ENCODE data around the gene WDR93. TPM values are rescaled to one million over a fixed set of nuclear protein-coding genes. Genes with fewer than 3 reads are reported as not detected.

Gene WDR93
- polyA plus RNA-seq, 10 donors = 0.07 to 0.37 (median 0.14) TPM

GRCh38 chr15:89662893-89663626 is 27.6 kb upstream of the WDR93 start:
- peak; percentile 69 to 86 (median 69) for DNase-seq

- no peak for DNase-seq
Observed at GRCh38 chr15:89664441-89665350, 25.9 kb upstream of the WDR93 start.

- peak; percentile 49 to 88 (median 83) for DNase-seq
Observed at GRCh38 chr15:89665449-89666181, 25.0 kb upstream of the WDR93 start.

- peak in 1 of 3 donors; percentile 41 for DNase-seq
Observed at GRCh38 chr15:89666184-89666857, 24.3 kb upstream of the WDR93 start.

- no peak for DNase-seq
Observed at GRCh38 chr15:89666858-89667705, 23.5 kb upstream of the WDR93 start.

- DNase-seq = no peak
Observed at GRCh38 chr15:89667706-89667960, 23.0 kb upstream of the WDR93 start.

- DNase-seq = no peak
Observed at GRCh38 chr15:89668171-89668570, 22.4 kb upstream of the WDR93 start.

- no peak for DNase-seq
Observed at GRCh38 chr15:89669309-89669865, 21.2 kb upstream of the WDR93 start.

GRCh38 chr15:89669941-89670340 is 20.7 kb upstream of the WDR93 start:
- no peak for DNase-seq

- DNase-seq = no peak
Observed at GRCh38 chr15:89670971-89671560, 19.5 kb upstream of the WDR93 start.

GRCh38 chr15:89671687-89672086 is 18.9 kb upstream of the WDR93 start:
- no peak for DNase-seq

GRCh38 chr15:89672221-89673164 is 18.1 kb upstream of the WDR93 start:
- DNase-seq = no peak

- DNase-seq = no peak
Observed at GRCh38 chr15:89673165-89673512, 17.5 kb upstream of the WDR93 start.

- no peak for DNase-seq
Observed at GRCh38 chr15:89674526-89674925, 16.1 kb upstream of the WDR93 start.

GRCh38 chr15:89675606-89676005 is 15.0 kb upstream of the WDR93 start:
- no peak for DNase-seq

- DNase-seq = no peak
Observed at GRCh38 chr15:89677381-89677780, 13.2 kb upstream of the WDR93 start.

- no peak for DNase-seq
Observed at GRCh38 chr15:89679212-89679611, 11.4 kb upstream of the WDR93 start, which contains the start of gene PLIN1. Gene PLIN1, minus strand, starts transcription at chr15:89679367. Its CDS starts 1,878 bp downstream, at chr15:89677489.

GRCh38 chr15:89680282-89680873 is 10.2 kb upstream of the WDR93 start:
- peak in 2 of 3 donors; percentile 17 to 36 for DNase-seq

GRCh38 chr15:89681146-89681545 is 9.5 kb upstream of the WDR93 start:
- no peak for DNase-seq

Data from muscle of back (tissue), 11 donors.